Endothelial cell of umbilical vein (primary cell): Measurements from ENCODE around the gene POFUT2. TPM values are rescaled to one million over a fixed set of nuclear protein-coding genes. Genes with fewer than 3 reads are reported as not detected.

Experiments used
- BruUV-seq: library from RNA; stranded (reverse); fragments of 400-500 nt; replicated peaks from 2 replicates; lab custom pipeline; 2021; lab: Mats Ljungman, UMichigan
- CTCF ChIA-PET: fragments of 300-600, 350-600 bp; sonication (Branson Sonifier 250); formaldehyde crosslinking; loops from one replicate; lab custom pipeline; 2021; ENCODE audit warnings: antibody characterized with exemption, inconsistent platforms; lab: Charles Lee
- POLR2A ChIA-PET: fragments of 300-600, 350-600 bp; sonication (Branson Sonifier 250); formaldehyde crosslinking; loops from one replicate; lab custom pipeline; 2021; ENCODE audit warnings: antibody characterized with exemption, inconsistent platforms; lab: Charles Lee
- DNase-seq: peaks from one replicate; pipeline ENCODE4 v3.0.0-alpha.2; 2011; ENCODE audit warnings: low read depth, low spot score
- FAIRE-seq: peaks from 2 replicates; lab custom pipeline; 2011; peaks lifted over from hg19 to GRCh38; lab: Jason Lieb, UNC
- H2AFZ ChIP-seq: 2 replicates; pipeline ENCODE4 v1.6.0; 2012; ENCODE audit warnings: low read depth, low read length, control low read depth, inconsistent platforms
- H3K27ac ChIP-seq: 2 replicates; pipeline ENCODE4 v1.5.1; 2011; ENCODE audit warnings: low read depth, mild to moderate bottlenecking, control low read depth, low read length, moderate library complexity; ENCODE audit not compliant: insufficient read depth
- H3K27me3 ChIP-seq, 2 experiments: 2 replicates each; pipeline versions ENCODE4 v1.6.0 to v1.6.1; 2011; ENCODE audit warnings: low read length in 2 of 2, mixed read lengths in 1 of 2; ENCODE audit not compliant: control insufficient read depth in 2 of 2, insufficient read depth in 2 of 2
- H3K36me3 ChIP-seq, 2 experiments: 2 replicates in 1 of 2; 3 replicates in 1 of 2; pipeline ENCODE4 v1.5.1; 2011; ENCODE audit warnings: low read length in 2 of 2, mild to moderate bottlenecking in 1 of 2, moderate library complexity in 1 of 2; ENCODE audit not compliant: control insufficient read depth in 2 of 2, insufficient read depth in 2 of 2; ENCODE audit errors: extremely low read depth in 1 of 2
- H3K4me1 ChIP-seq: 3 replicates; pipeline ENCODE4 v1.5.1; 2011; ENCODE audit warnings: mild to moderate bottlenecking, low read length; ENCODE audit not compliant: control insufficient read depth, insufficient read depth; ENCODE audit errors: extremely low read depth
- H3K4me2 ChIP-seq: 2 replicates; pipeline ENCODE4 v1.6.1; 2011; ENCODE audit warnings: low read length, control low read depth, mixed read lengths; ENCODE audit not compliant: insufficient read depth
- H3K4me3 ChIP-seq, 3 experiments: fragments of 200-600 bp in 1 of 3; sonication (generic), shearing (Covaris generic) in 1 of 3; replicated peaks in 1 of 3; 2 replicates each; pipeline ENCODE4 v1.5.1; 2011 to 2016; ENCODE audit warnings: control low read depth in 3 of 3, low read length in 3 of 3, mild to moderate bottlenecking in 2 of 3, inconsistent platforms in 1 of 3, low read depth in 1 of 3, moderate library complexity in 1 of 3; ENCODE audit not compliant: insufficient read depth in 1 of 3
- H3K79me2 ChIP-seq: 2 replicates; pipeline ENCODE4 v1.6.0; 2012; ENCODE audit warnings: low read length, inconsistent platforms; ENCODE audit not compliant: control insufficient read depth, insufficient read depth
- H3K9ac ChIP-seq: replicated peaks from 2 replicates; pipeline ENCODE3; 2011; ENCODE audit warnings: low read length, control low read depth; ENCODE audit not compliant: insufficient read depth; ENCODE audit errors: extremely low read depth
- H3K9me1 ChIP-seq: replicated peaks from 3 replicates; pipeline ENCODE4 v1.6.0; 2011; ENCODE audit warnings: mild to moderate bottlenecking, low read length; ENCODE audit not compliant: control insufficient read depth, insufficient read depth; ENCODE audit errors: extremely low read depth
- H3K9me3 ChIP-seq: replicated peaks from 2 replicates; pipeline ENCODE4 v1.5.1; 2012; ENCODE audit warnings: low read length, inconsistent platforms; ENCODE audit not compliant: control insufficient read depth, insufficient read depth
- H4K20me1 ChIP-seq: replicated peaks from 2 replicates; pipeline ENCODE3; 2011; ENCODE audit warnings: mild to moderate bottlenecking, low read length; ENCODE audit not compliant: control insufficient read depth, insufficient read depth; ENCODE audit errors: extremely low read depth
- EZH2 ChIP-seq: IDR thresholded peaks from 2 replicates; pipeline ENCODE4 v1.6.1; 2012; ENCODE audit warnings: borderline replicate concordance, low read depth, mild to moderate bottlenecking, moderate library complexity, low read length, inconsistent platforms; ENCODE audit not compliant: severe bottlenecking
- FOS ChIP-seq: IDR thresholded peaks from 2 replicates; pipeline ENCODE4 v1.6.1; 2011; ENCODE audit warnings: mild to moderate bottlenecking, low read length, moderate library complexity, borderline replicate concordance; ENCODE audit not compliant: insufficient read depth
- GATA2 ChIP-seq: IDR thresholded peaks from 2 replicates; pipeline ENCODE4 v1.7.0; 2011; ENCODE audit warnings: low read depth, mild to moderate bottlenecking, moderate library complexity, mixed read lengths, low read length; ENCODE audit not compliant: insufficient read length, insufficient read depth
- JUN ChIP-seq: IDR thresholded peaks from 2 replicates; pipeline ENCODE4 v1.6.1; 2011; ENCODE audit warnings: borderline replicate concordance, low read depth; ENCODE audit not compliant: insufficient read length, insufficient read depth
- MYC ChIP-seq: IDR thresholded peaks from one replicate; pipeline ENCODE4 v1.6.1; 2011; ENCODE audit warnings: mild to moderate bottlenecking, low read depth, low read length
- POLR2A ChIP-seq: IDR thresholded peaks from 2 replicates; pipeline ENCODE4 v1.6.1; 2012; ENCODE audit warnings: low read depth, mild to moderate bottlenecking, control low read depth, low read length
- POLR2AphosphoS5 ChIP-seq: IDR thresholded peaks from 2 replicates; pipeline ENCODE4 v1.6.1; 2012; ENCODE audit warnings: low read depth, mild to moderate bottlenecking, control low read depth, low read length, moderate library complexity; ENCODE audit not compliant: insufficient read depth
- dilution Hi-C: fragments of 300-500 bp; cut with MboI; formaldehyde crosslinking; loops from one replicate; pipeline ENCODE4 v1.15.0; 2019; ENCODE audit warnings: low sequenced_read_pairs; ENCODE audit not compliant: extremely low pct_ligation_motif_present
- intact Hi-C: fragments of 100-400 bp; cut with micrococcal nuclease; formaldehyde crosslinking; loops from one replicate; pipeline ENCODE4 v1.10.0; 2022
- polyA plus RNA-seq, 4 experiments: library from polyadenylated mRNA; depleted of rRNA in 3 of 4; stranded (reverse) in 3 of 4; unstranded in 1 of 4; fragments of >200 nt; gene quantifications; 2 replicates each; pipeline versions ENCODE4 v1.2.1 to v1.2.3, GENCODE V29; 2011 to 2012; ENCODE audit warnings: missing spikeins in 1 of 4
- total RNA-seq: library from RNA; stranded (reverse); gene quantifications from 2 replicates; pipeline ENCODE4 v1.2.3, GENCODE V29; 2021
- TF ChIP-seq, protein P1 (sequence below): IDR thresholded peaks from 2 replicates; pipeline ENCODE4 v1.6.1; 2011; ENCODE audit not compliant: insufficient read depth, insufficient read length
- TF ChIP-seq, protein P2 (sequence below), 2 donors: IDR thresholded peaks; 1 replicate in 1 of 2; 2 replicates in 1 of 2; pipeline ENCODE4 v1.5.1; 2011; ENCODE audit warnings: low read length in 2 of 2, mild to moderate bottlenecking in 2 of 2, moderate library complexity in 2 of 2, control low read depth in 1 of 2, inconsistent platforms in 1 of 2, low read depth in 1 of 2; ENCODE audit not compliant: insufficient read depth in 1 of 2; ENCODE audit errors: extremely low read depth in 1 of 2

The POFUT2 gene
- total and polyA plus RNA-seq, 2 donors (not counting 3 experiments of a cell fraction or from before 2014, with no cell fraction given), result 30.7 to 47.5 TPM

DNA sequence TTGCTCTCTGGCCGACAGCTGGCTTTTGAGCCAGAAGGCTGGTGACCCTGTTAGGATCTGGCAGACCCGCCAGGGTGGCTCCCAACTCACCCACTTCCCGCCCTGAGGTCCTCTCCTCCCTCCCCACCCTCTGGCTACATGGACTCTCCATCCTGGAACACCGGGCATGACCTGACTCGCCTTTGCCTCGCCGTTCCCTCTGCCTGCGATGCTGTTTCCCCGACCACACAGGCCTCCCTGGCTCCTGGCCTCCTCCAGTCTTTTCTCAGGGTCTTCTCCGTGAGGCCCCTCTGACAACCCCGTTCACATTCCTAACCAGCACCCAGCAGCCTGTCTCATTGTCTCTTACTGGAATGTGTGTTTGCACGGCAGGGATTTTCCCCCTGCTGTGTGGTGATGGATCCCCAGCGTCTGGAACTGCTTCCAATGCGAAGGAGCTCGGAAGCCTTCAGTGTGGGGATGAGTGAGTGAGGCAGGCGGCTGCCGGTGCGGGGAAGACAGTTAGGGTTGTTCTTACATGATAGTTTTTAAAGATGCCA lies 46.0 kb upstream of the POFUT2 start:
- ChIA-PET CTCF (interaction anchor here (1.0 kb wide), 1 partner anchor 13 kb away, joined by 4 read pairs; no protein-coding TSS in a partner anchor), POLR2A (no interaction called here)
- no peaks in the 10 kb centered on the region for H3K27me3 ChIP-seq
- no peak overlapping the region for H2AFZ ChIP-seq
- FAIRE-seq (no peak), DNase-seq (no peak)
- H3K4me1 ChIP-seq, result no peaks in the 10 kb centered on the region
- H3K36me3 ChIP-seq, result no peaks in the 10 kb centered on the region
- H3K4me2 ChIP-seq, result no peak overlapping the region
- intact Hi-C loops (no loop called here), dilution Hi-C loops (no loop called here)
- TF ChIP-seq FOS (no peak), POLR2A (no peak), POLR2AphosphoS5 (no peak), GATA2 (no peak), JUN (no peak), EZH2 (no peak), MYC (no peak)
- TF ChIP-seq, protein P1, sequence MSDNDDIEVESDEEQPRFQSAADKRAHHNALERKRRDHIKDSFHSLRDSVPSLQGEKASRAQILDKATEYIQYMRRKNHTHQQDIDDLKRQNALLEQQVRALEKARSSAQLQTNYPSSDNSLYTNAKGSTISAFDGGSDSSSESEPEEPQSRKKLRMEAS, result no peak
- TF ChIP-seq, protein P2, sequence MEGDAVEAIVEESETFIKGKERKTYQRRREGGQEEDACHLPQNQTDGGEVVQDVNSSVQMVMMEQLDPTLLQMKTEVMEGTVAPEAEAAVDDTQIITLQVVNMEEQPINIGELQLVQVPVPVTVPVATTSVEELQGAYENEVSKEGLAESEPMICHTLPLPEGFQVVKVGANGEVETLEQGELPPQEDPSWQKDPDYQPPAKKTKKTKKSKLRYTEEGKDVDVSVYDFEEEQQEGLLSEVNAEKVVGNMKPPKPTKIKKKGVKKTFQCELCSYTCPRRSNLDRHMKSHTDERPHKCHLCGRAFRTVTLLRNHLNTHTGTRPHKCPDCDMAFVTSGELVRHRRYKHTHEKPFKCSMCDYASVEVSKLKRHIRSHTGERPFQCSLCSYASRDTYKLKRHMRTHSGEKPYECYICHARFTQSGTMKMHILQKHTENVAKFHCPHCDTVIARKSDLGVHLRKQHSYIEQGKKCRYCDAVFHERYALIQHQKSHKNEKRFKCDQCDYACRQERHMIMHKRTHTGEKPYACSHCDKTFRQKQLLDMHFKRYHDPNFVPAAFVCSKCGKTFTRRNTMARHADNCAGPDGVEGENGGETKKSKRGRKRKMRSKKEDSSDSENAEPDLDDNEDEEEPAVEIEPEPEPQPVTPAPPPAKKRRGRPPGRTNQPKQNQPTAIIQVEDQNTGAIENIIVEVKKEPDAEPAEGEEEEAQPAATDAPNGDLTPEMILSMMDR (IDR thresholded peaks at IDR 0.05; ENCODE audit: extremely low read depth in 1 of 2, insufficient read depth in 1 of 2, low read depth in 1 of 2, low read length in 2 of 2), result no peak
- no peaks in the 10 kb centered on the region for H3K9me3 ChIP-seq
- H3K27ac ChIP-seq, result no peak overlapping the region
- no peak overlapping the region for H3K9ac ChIP-seq
- H3K9me1 ChIP-seq, result no peaks in the 10 kb centered on the region
- no peak overlapping the region for H3K4me3 ChIP-seq
- H3K79me2 ChIP-seq, result no peaks in the 10 kb centered on the region
- no peaks in the 10 kb centered on the region for H4K20me1 ChIP-seq
- BruUV-seq, result no TSS peak
